PC-3 (cell line): ENCODE measurements around the gene RAB32.

Experiments
- EZH2 ChIP-seq: fragments of 300-600 bp; sonication (generic); IDR thresholded peaks from one replicate; pipeline ENCODE4 v1.6.1; 2017; ENCODE audit warnings: antibody characterized with exemption, mild to moderate bottlenecking, low read length; ENCODE audit not compliant: unreplicated experiment
- TF ChIP-seq, protein P1 (sequence below): fragments of 300-600 bp; sonication (generic); conservative IDR thresholded peaks from 2 replicates; pipeline ENCODE4 v1.5.1; 2017; ENCODE audit warnings: antibody characterized with exemption, low read depth, mild to moderate bottlenecking, low read length

DNA sequence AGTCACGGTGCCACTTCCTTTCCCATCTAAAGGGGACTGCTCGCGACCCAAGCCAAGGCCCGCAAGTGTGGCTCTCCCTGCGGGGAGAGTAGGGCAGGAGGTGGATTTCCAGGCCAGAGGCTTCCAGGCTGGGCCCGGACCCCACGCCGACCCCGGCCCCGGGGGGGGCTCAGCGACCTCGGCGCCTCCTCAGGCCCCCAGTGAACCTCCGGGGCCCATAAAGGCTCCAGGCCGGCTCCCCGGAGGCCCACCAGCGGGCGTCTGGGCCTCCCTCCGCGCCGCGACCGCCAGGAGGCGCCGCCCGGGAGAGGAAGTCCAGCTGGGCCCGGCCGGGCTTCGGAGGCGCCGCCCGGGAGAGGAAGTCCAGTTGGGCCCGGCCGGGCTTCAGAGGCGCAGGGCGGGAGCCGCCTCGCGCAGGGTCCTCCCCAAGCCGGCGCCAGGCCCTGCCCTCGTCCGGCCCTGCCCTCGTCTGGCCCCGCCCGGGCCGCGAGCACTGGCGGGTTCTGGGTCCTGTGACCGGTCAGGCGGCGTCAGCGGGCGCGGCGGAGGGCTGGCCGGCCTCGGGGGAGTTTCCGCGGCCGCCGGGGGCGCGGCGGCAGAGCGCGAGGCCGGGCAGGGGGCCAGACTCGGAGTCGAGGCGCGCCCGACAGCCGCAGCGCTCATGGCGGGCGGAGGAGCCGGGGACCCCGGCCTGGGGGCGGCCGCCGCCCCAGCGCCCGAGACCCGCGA is at the start of gene RAB32:
- TF ChIP-seq, protein P1, sequence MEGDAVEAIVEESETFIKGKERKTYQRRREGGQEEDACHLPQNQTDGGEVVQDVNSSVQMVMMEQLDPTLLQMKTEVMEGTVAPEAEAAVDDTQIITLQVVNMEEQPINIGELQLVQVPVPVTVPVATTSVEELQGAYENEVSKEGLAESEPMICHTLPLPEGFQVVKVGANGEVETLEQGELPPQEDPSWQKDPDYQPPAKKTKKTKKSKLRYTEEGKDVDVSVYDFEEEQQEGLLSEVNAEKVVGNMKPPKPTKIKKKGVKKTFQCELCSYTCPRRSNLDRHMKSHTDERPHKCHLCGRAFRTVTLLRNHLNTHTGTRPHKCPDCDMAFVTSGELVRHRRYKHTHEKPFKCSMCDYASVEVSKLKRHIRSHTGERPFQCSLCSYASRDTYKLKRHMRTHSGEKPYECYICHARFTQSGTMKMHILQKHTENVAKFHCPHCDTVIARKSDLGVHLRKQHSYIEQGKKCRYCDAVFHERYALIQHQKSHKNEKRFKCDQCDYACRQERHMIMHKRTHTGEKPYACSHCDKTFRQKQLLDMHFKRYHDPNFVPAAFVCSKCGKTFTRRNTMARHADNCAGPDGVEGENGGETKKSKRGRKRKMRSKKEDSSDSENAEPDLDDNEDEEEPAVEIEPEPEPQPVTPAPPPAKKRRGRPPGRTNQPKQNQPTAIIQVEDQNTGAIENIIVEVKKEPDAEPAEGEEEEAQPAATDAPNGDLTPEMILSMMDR: peak; percentile 62
- no peak for TF ChIP-seq EZH2
